ENCODE measurements around the gene PRELP.
"Not testable (repeated sequence)": the region's sequence is repeated elsewhere in the genome, so short reads cannot be mapped to it uniquely, and the experiment has no call there.

PRELP gene

GRCh38 chr1:203506858-203507626 is 31.4 kb downstream of the PRELP start:
- DNase-seq (ENCODE audit: low read depth), result no peak

- DNase-seq (ENCODE audit: low read depth), result no peak
Measured at GRCh38 chr1:203507759-203508158, 32.2 kb downstream of the PRELP start.

- no peak for DNase-seq (ENCODE audit: low read depth)
Measured at GRCh38 chr1:203508463-203509073, 33.0 kb downstream of the PRELP start.

GRCh38 chr1:203509135-203509534 is 33.5 kb downstream of the PRELP start:
- DNase-seq (ENCODE audit: low read depth), result no peak

GRCh38 chr1:203511513-203511912 is 35.9 kb downstream of the PRELP start:
- no peak for DNase-seq (ENCODE audit: low read depth)

GRCh38 chr1:203511930-203512329 is 36.3 kb downstream of the PRELP start:
- DNase-seq (ENCODE audit: low read depth), result no peak

- DNase-seq (ENCODE audit: low read depth), result no peak
Measured at GRCh38 chr1:203512517-203512847, 36.9 kb downstream of the PRELP start.

- peak; percentile 85 for DNase-seq (ENCODE audit: low read depth)
Measured at GRCh38 chr1:203512848-203513584, 37.4 kb downstream of the PRELP start.

- DNase-seq (ENCODE audit: low read depth), result no peak
Measured at GRCh38 chr1:203513585-203514031, 38.0 kb downstream of the PRELP start.

- no peak for DNase-seq (ENCODE audit: low read depth)
Measured at GRCh38 chr1:203516184-203516583, 40.6 kb downstream of the PRELP start.

- no peak for DNase-seq (ENCODE audit: low read depth)
Measured at GRCh38 chr1:203516906-203517305, 41.3 kb downstream of the PRELP start.

GRCh38 chr1:203517426-203518110 is 42.0 kb downstream of the PRELP start:
- DNase-seq (ENCODE audit: low read depth), result no peak

- not testable (repeated sequence) for DNase-seq (ENCODE audit: low read depth)
Measured at GRCh38 chr1:203518139-203518538, 42.5 kb downstream of the PRELP start.

- no peak for DNase-seq (ENCODE audit: low read depth)
Measured at GRCh38 chr1:203518541-203518940, 42.9 kb downstream of the PRELP start.

- DNase-seq (ENCODE audit: low read depth), result no peak
Measured at GRCh38 chr1:203519053-203519840, 43.6 kb downstream of the PRELP start.

- DNase-seq (ENCODE audit: low read depth), result no peak
Measured at GRCh38 chr1:203519896-203520295, 44.3 kb downstream of the PRELP start.

- no peak for DNase-seq (ENCODE audit: low read depth)
Measured at GRCh38 chr1:203520315-203520714, 44.7 kb downstream of the PRELP start.

GRCh38 chr1:203521074-203521794 is 45.6 kb downstream of the PRELP start:
- no peak for DNase-seq (ENCODE audit: low read depth)

GRCh38 chr1:203521812-203522211 is 46.2 kb downstream of the PRELP start:
- no peak for DNase-seq (ENCODE audit: low read depth)

- no peak for DNase-seq (ENCODE audit: low read depth)
Measured at GRCh38 chr1:203522237-203522636, 46.6 kb downstream of the PRELP start.

- DNase-seq (ENCODE audit: low read depth), result no peak
Measured at GRCh38 chr1:203523667-203524066, 48.1 kb downstream of the PRELP start.
